ENCODE data around the gene TAS1R2.

TAS1R2 gene

DNA sequence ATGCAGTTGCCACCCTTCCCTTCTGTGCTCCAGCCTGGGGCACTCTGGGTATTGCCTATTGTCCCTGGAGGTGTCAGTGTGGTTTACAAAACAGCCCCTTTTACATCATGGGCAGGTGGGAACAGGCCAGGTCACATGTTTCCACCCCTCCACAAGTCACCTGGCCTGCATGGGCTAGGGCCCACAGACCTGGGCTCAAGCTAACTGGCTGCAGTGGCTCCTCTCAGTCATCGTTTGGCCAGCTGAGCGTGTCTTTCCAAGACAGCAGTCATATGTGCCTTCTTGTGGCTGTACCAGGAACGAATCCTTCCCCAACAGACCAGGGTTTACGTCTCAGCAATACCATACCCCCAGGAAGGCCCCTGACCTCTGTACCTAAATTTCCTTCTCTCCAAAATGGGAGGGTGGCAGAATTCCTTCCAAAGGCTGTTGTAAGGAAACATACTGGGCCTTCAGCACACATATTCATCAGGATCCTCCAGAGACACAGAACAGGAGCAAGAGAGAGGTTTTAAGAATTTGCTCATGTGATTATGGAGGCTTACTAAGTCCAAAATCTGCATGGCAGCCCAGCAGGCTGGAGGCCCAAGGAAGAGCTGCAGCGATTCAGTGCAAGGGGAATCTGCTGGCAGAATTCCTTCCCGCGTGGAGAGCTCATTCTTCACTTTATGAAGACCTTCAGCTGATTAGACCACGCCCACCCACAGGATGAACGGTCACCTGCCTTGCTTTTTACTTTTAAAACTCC is 10.6 kb upstream of the TAS1R2 start:
- Histone ChIP-seq H3K27ac (peak overlapping the region; percentile 42; the same call in 1 of the 2 replicates), H3K9ac (ENCODE audit: insufficient read length) (no peak overlapping the region), H3K36me3 (ENCODE audit: insufficient read depth, low read length) (no peaks in the 10 kb centered on the region; the same call in 1 of the 2 replicates), H3K4me3 (no peak overlapping the region), H3K9me3 (ENCODE audit: low read depth, low read length) (no peaks in the 10 kb centered on the region)
- TF ChIP-seq POLR2AphosphoS5 (IDR thresholded peaks at IDR 0.05; ENCODE audit: borderline replicate concordance, low read depth, low read length) = no peak; the same call in 1 of the 2 replicates
- no peak for TF ChIP-seq EZH2 (IDR thresholded peaks at IDR 0.05)
- TF ChIP-seq FOXP2 (optimal IDR thresholded peaks at IDR 0.05; ENCODE audit: control extremely low read depth, extremely low read length, insufficient read depth) = no peak
- no peak for DNase-seq (ENCODE audit: low read depth, low spot score)

DNA sequence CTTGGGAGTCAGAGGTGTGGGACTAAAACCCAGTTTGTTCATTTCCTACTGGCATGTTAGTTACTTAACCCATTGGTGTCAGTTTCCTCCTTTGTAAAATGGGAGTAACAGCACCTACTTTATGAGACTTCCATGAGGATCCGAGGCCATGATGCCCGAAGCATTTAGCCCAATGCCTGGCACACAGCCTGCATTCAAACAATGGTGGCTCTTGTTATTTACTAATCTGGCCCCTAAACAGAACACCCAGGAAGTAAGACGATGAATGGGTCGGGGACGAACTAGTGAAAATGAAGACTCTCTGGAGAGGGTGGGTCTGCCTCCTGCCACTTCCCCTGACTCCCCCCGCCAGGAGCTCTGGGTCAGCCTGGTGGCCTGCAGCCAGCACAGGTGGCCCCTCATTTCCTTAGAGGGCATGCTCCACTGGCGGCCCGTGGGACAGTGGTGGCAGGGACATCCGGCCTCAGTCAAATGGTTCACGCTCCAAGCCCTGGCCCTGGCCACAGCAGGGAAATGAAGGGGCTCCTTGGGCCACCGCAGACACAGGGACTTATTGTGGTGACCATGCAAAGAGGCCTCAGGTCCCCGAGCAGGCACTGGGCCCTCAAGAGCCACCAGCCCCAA is 9.5 kb upstream of the TAS1R2 start:
- Histone ChIP-seq H3K9ac (ENCODE audit: insufficient read length) (no peak overlapping the region), H3K4me3 (no peak overlapping the region), H3K36me3 (ENCODE audit: insufficient read depth, low read length) (no peaks in the 10 kb centered on the region; the same call in 1 of the 2 replicates), H3K27ac (no peak overlapping the region), H3K9me3 (ENCODE audit: low read depth, low read length) (no peaks in the 10 kb centered on the region)
- TF ChIP-seq EZH2 (IDR thresholded peaks at IDR 0.05) (no peak), FOXP2 (optimal IDR thresholded peaks at IDR 0.05; ENCODE audit: control extremely low read depth, extremely low read length, insufficient read depth) (no peak), POLR2AphosphoS5 (IDR thresholded peaks at IDR 0.05; ENCODE audit: borderline replicate concordance, low read depth, low read length) (no peak)
- no peak for DNase-seq (ENCODE audit: low read depth, low spot score)

DNA sequence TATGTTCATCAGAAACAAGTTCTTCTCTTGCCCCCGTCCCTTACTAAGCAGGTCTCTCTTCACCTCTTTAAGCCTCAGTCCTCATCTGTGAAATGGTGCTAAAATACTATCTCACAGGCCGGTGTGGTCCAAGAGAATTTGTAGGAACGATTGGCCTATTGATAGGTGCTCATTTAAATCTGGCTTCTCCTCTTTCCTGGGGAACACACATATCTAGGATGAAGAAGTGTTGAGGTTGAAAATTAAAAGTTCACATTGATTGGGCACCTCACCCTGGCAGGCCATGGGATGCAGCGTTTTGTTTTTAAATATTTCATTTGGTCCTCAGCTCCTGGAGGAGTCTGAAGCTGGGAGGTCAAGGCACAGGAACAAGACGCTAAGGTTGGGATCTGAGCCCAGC is 8.9 kb upstream of the TAS1R2 start:
- H3K4me3 ChIP-seq = no peak overlapping the region
- DNase-seq (ENCODE audit: low read depth, low spot score) = no peak
- no peaks in the 10 kb centered on the region for H3K9me3 ChIP-seq (ENCODE audit: low read depth, low read length)
- no peak overlapping the region for H3K9ac ChIP-seq (ENCODE audit: insufficient read length)
- no peak overlapping the region for H3K27ac ChIP-seq
- no peaks in the 10 kb centered on the region for H3K36me3 ChIP-seq (ENCODE audit: insufficient read depth, low read length)
- TF ChIP-seq POLR2AphosphoS5 (IDR thresholded peaks at IDR 0.05; ENCODE audit: borderline replicate concordance, low read depth, low read length) = no peak

DNA sequence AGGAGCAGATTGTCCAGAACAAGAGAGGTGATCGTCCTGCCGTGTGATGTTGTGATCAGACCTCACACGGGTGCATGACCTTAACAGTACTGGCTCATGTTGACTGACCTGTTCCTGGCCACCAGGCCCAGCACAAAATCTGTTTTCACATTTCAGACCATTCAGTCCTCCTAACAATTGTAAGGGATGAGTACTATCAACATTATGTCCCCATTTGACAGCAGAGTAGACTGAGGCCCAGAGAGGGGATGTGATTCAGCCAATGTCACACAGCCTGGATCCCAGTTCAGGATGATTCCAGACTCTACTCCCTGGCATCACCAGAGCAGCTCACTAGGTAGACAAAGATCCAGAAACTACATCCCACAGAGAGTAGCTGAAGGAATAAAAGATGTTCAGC is 7.4 kb upstream of the TAS1R2 start:
- Histone ChIP-seq H3K36me3 (ENCODE audit: insufficient read depth, low read length) (no peaks in the 10 kb centered on the region), H3K4me3 (no peak overlapping the region), H3K9ac (ENCODE audit: insufficient read length) (no peak overlapping the region), H3K27ac (no peak overlapping the region), H3K9me3 (ENCODE audit: low read depth, low read length) (no peaks in the 10 kb centered on the region)
- DNase-seq (ENCODE audit: low read depth, low spot score) = no peak
- TF ChIP-seq EZH2 (IDR thresholded peaks at IDR 0.05) = no peak
- TF ChIP-seq FOXP2 (optimal IDR thresholded peaks at IDR 0.05; ENCODE audit: control extremely low read depth, extremely low read length, insufficient read depth) = no peak
- no peak for TF ChIP-seq POLR2AphosphoS5 (IDR thresholded peaks at IDR 0.05; ENCODE audit: borderline replicate concordance, low read depth, low read length)

DNA sequence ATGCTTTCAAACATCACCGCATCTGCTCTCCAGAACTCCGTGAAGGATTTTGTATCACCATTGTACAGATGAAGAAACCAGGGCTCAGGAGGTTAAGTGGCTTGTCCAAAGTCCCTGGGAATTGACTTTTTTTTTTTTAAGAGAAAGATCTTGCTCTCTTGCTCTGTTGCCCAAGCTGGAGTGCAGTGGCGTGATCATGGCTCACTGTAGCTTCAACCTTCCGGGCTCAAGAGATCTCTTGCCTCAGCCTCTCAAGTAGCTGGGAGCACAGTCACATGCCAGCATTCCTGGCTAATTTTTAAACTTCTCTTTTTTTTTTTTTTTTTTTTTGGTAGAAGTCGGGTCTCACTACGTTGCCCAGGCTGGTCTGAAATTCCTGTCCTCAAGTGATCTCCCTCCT is 6.9 kb upstream of the TAS1R2 start:
- H3K27ac ChIP-seq = no peak overlapping the region
- no peak overlapping the region for H3K9ac ChIP-seq (ENCODE audit: insufficient read length)
- H3K4me3 ChIP-seq = no peak overlapping the region
- no peaks in the 10 kb centered on the region for H3K9me3 ChIP-seq (ENCODE audit: low read depth, low read length)
- H3K36me3 ChIP-seq (ENCODE audit: insufficient read depth, low read length) = no peaks in the 10 kb centered on the region
- DNase-seq (ENCODE audit: low read depth, low spot score) = no peak
- TF ChIP-seq FOXP2 (optimal IDR thresholded peaks at IDR 0.05; ENCODE audit: control extremely low read depth, extremely low read length, insufficient read depth) = no peak
- TF ChIP-seq POLR2AphosphoS5 (IDR thresholded peaks at IDR 0.05; ENCODE audit: borderline replicate concordance, low read depth, low read length) = no peak
- no peak for TF ChIP-seq EZH2 (IDR thresholded peaks at IDR 0.05)

DNA sequence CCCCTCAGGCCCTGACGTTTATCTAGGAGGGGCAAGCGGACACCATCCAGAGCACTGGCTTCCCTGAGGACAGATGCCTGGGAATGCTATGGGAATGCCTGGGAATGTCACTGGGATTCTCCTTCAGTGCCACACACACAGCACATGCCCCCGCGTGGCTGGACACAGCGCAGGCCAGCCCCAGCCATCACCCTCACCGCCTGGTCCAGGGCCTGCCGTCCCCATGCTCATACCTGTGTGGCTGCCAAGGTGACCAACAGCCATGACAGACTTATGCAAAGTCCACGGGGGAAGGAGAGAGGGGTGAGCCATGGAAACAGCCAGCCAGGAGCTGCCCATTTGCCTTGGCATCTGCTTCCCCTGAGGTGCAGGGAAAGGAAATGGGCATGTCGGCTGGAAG is 5.7 kb upstream of the TAS1R2 start:
- Histone ChIP-seq H3K36me3 (ENCODE audit: insufficient read depth, low read length) (no peaks in the 10 kb centered on the region), H3K27ac (no peak overlapping the region), H3K9me3 (ENCODE audit: low read depth, low read length) (no peaks in the 10 kb centered on the region), H3K4me3 (no peak overlapping the region), H3K9ac (ENCODE audit: insufficient read length) (no peak overlapping the region)
- TF ChIP-seq EZH2 (IDR thresholded peaks at IDR 0.05) (no peak), POLR2AphosphoS5 (IDR thresholded peaks at IDR 0.05; ENCODE audit: borderline replicate concordance, low read depth, low read length) (no peak), FOXP2 (optimal IDR thresholded peaks at IDR 0.05; ENCODE audit: control extremely low read depth, extremely low read length, insufficient read depth) (no peak)
- no peak for DNase-seq (ENCODE audit: low read depth, low spot score)

DNA sequence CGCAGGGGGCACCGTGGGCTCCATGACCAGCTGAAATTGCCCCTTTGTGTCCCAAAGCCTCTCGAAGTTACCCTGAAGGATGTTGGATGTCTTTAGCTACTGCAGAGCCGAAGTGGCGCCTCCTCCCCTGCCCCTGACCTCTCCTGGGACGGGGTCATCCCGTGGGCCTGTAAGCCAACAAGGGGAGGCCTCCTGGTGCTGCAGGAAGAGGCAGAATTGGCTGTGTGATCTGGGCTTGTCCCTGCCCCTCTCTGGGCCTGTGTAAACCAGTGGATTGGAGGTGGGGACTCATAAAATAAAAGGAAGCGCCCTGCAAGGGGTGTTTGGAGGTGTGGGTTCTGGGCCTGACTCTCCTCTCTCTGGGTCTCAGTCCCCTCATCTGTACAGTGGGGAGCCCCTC is 2.1 kb upstream of the TAS1R2 start:
- H3K27ac ChIP-seq = no peak overlapping the region
- no peak overlapping the region for H3K9ac ChIP-seq (ENCODE audit: insufficient read length)
- no peak overlapping the region for H3K4me3 ChIP-seq
- no peak for TF ChIP-seq POLR2AphosphoS5 (IDR thresholded peaks at IDR 0.05; ENCODE audit: borderline replicate concordance, low read depth, low read length)
- TF ChIP-seq EZH2 (IDR thresholded peaks at IDR 0.05) = no peak
- TF ChIP-seq FOXP2 (optimal IDR thresholded peaks at IDR 0.05; ENCODE audit: control extremely low read depth, extremely low read length, insufficient read depth) = no peak
- H3K36me3 ChIP-seq (ENCODE audit: insufficient read depth, low read length) = no peaks in the 10 kb centered on the region
- no peak for DNase-seq (ENCODE audit: low read depth, low spot score)
- H3K9me3 ChIP-seq (ENCODE audit: low read depth, low read length) = no peaks in the 10 kb centered on the region

DNA sequence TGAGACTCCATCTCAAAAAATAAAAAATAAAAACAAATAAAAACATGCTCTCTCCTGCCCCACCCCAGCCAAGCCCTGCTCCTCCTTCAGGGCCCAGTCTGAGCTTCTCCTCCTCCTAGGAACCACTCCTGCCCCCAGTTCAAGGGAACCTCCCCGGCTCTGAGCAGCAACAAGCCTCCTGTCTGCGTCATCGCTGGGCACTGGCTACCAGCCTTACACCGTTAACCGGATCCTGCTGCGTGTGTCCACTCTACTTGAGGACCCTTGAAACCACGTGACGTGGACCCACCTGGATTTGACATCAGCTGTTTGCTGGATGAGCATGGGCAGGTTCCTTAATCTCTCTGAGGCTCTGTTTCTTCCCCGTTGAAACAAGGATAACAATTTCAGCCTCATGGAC is 1.6 kb upstream of the TAS1R2 start:
- no peaks in the 10 kb centered on the region for H3K9me3 ChIP-seq (ENCODE audit: low read depth, low read length)
- no peaks in the 10 kb centered on the region for H3K36me3 ChIP-seq (ENCODE audit: insufficient read depth, low read length)
- no peak overlapping the region for H3K27ac ChIP-seq
- H3K9ac ChIP-seq (ENCODE audit: insufficient read length) = no peak overlapping the region
- H3K4me3 ChIP-seq = no peak overlapping the region
- DNase-seq (ENCODE audit: low read depth, low spot score) = no peak
- no peak for TF ChIP-seq EZH2 (IDR thresholded peaks at IDR 0.05)
- no peak for TF ChIP-seq FOXP2 (optimal IDR thresholded peaks at IDR 0.05; ENCODE audit: control extremely low read depth, extremely low read length, insufficient read depth)
- TF ChIP-seq POLR2AphosphoS5 (IDR thresholded peaks at IDR 0.05; ENCODE audit: borderline replicate concordance, low read depth, low read length) = no peak

Data from SK-N-MC (cell line).